Measurements from ENCODE around the gene AXL. TPM values are rescaled to one million over a fixed set of nuclear protein-coding genes. Genes with fewer than 3 reads are reported as not detected.
"Not testable (repeated sequence)": the region's sequence is repeated elsewhere in the genome, so short reads cannot be mapped to it uniquely, and the experiment has no call there.

Gene AXL
- polyA plus RNA-seq, 3 donors = 2.5 to 26.0 (median 24.0) TPM

- WGBS, 3 donors = 81 to 91% (median 85%) methylated on average over 5 of the region's 5 CpGs
Measured at GRCh38 chr19:41229338-41229737, 10.3 kb downstream of the AXL start.

GRCh38 chr19:41230067-41230857 is 11.2 kb downstream of the AXL start:
- H3K27ac ChIP-seq (ENCODE audit: low read depth, low read length) = no peak overlapping the region
- 93% methylated on average over 3 of the region's 3 CpGs for WGBS, 3 donors

More at GRCh38 chr19:41229338-41229737, 10.3 kb downstream of the AXL start:
- not testable (repeated sequence) for H3K27ac ChIP-seq (ENCODE audit: low read depth, low read length)

- H3K27ac ChIP-seq (ENCODE audit: low read depth, low read length) = no peak overlapping the region
- WGBS, 3 donors = 90 to 97% (median 97%) methylated on average over 8 of the region's 8 CpGs
Measured at GRCh38 chr19:41232686-41233085, 13.7 kb downstream of the AXL start.

GRCh38 chr19:41233748-41234240 is 14.8 kb downstream of the AXL start:
- WGBS, 3 donors = 43 to 61% (median 43%) methylated on average over 4 of the region's 4 CpGs
- no peak overlapping the region for H3K27ac ChIP-seq (ENCODE audit: low read depth, low read length)

GRCh38 chr19:41234512-41235168 is 15.6 kb downstream of the AXL start:
- 70 to 79% (median 75%) methylated on average over 8 of the region's 8 CpGs for WGBS, 3 donors
- no peak overlapping the region for H3K27ac ChIP-seq (ENCODE audit: low read depth, low read length)

- WGBS, 3 donors = 73 to 88% (median 84%) methylated on average over 4 of the region's 4 CpGs
- no peak overlapping the region for H3K27ac ChIP-seq (ENCODE audit: low read depth, low read length)
Measured at GRCh38 chr19:41235480-41235879, 16.5 kb downstream of the AXL start.

GRCh38 chr19:41238244-41238643 is 19.2 kb downstream of the AXL start:
- H3K27ac ChIP-seq (ENCODE audit: low read depth, low read length) = no peak overlapping the region
- 75 to 91% (median 75%) methylated on average over 8 to 10 of the region's 10 CpGs for WGBS, 3 donors

GRCh38 chr19:41239363-41239762 is 20.3 kb downstream of the AXL start:
- 69 to 84% (median 71%) methylated on average over 9 of the region's 9 CpGs for WGBS, 3 donors
- no peak overlapping the region for H3K27ac ChIP-seq (ENCODE audit: low read depth, low read length)

- no peak overlapping the region for H3K27ac ChIP-seq (ENCODE audit: low read depth, low read length)
- 79 to 94% (median 92%) methylated on average over 2 of the region's 2 CpGs for WGBS, 3 donors
Measured at GRCh38 chr19:41239961-41240574, 21.0 kb downstream of the AXL start.

GRCh38 chr19:41241859-41242258 is 22.8 kb downstream of the AXL start:
- WGBS, 3 donors = 74 to 87% (median 85%) methylated on average over 5 of the region's 5 CpGs
- H3K27ac ChIP-seq (ENCODE audit: low read depth, low read length) = no peak overlapping the region

GRCh38 chr19:41244117-41244516 is 25.1 kb downstream of the AXL start:
- no peak overlapping the region for H3K27ac ChIP-seq (ENCODE audit: low read depth, low read length)
- 62 to 90% (median 84%) methylated on average over 4 of the region's 4 CpGs for WGBS, 3 donors

- no peak overlapping the region for H3K27ac ChIP-seq (ENCODE audit: low read depth, low read length)
- WGBS, 3 donors = 69 to 80% (median 77%) methylated on average over 3 of the region's 3 CpGs
Measured at GRCh38 chr19:41245843-41246242, 26.8 kb downstream of the AXL start.

- no peak overlapping the region for H3K27ac ChIP-seq (ENCODE audit: low read depth, low read length)
- whole genome bisulfite sequencing, 3 donors = 87 to 94% (median 89%) methylated on average over 4 of the region's 4 CpGs
Measured at GRCh38 chr19:41248895-41249294, 29.9 kb downstream of the AXL start.

- WGBS, 3 donors = 85 to 97% (median 87%) methylated on average over 9 of the region's 9 CpGs
Measured at GRCh38 chr19:41249707-41250423, 30.8 kb downstream of the AXL start.

GRCh38 chr19:41253660-41254059 is 34.6 kb downstream of the AXL start:
- no peak overlapping the region for H3K27ac ChIP-seq (ENCODE audit: low read depth, low read length)
- WGBS, 3 donors = 87 to 98% (median 93%) methylated on average over 6 of the region's 6 CpGs

More at GRCh38 chr19:41249707-41250423, 30.8 kb downstream of the AXL start:
- H3K27ac ChIP-seq (ENCODE audit: low read depth, low read length) = no peak overlapping the region

- H3K27ac ChIP-seq (ENCODE audit: low read depth, low read length) = no peak overlapping the region
Measured at GRCh38 chr19:41255171-41255570, 36.1 kb downstream of the AXL start.

- 56 to 61% (median 58%) methylated on average over 10 of the region's 10 CpGs for WGBS, 3 donors
- no peak overlapping the region for H3K27ac ChIP-seq (ENCODE audit: low read depth, low read length)
Measured at GRCh38 chr19:41261474-41262190, 42.6 kb downstream of the AXL start.
